Vagina (tissue), 2 donors: Measurements from ENCODE around the gene ZBTB20.

Experiments used
- POLR2A ChIP-seq, 2 donors: fragments of 450-650 bp; IDR thresholded peaks; one replicate each; pipeline ENCODE4 v1.6.1; 2017; ENCODE audit warnings: antibody characterized with exemption in 2 of 2, mild to moderate bottlenecking in 2 of 2, moderate library complexity in 2 of 2
- TF ChIP-seq, protein P1 (sequence below), 3 experiments: fragments of 450-650 bp in 2 of 3; fragments of 200-600 bp in 1 of 3; sonication (generic) in 1 of 3; IDR thresholded peaks; one replicate each; pipeline ENCODE4 v1.5.1; 2017 to 2019; ENCODE audit warnings: antibody characterized with exemption in 3 of 3, mild to moderate bottlenecking in 2 of 3, moderate library complexity in 2 of 3

DNA sequence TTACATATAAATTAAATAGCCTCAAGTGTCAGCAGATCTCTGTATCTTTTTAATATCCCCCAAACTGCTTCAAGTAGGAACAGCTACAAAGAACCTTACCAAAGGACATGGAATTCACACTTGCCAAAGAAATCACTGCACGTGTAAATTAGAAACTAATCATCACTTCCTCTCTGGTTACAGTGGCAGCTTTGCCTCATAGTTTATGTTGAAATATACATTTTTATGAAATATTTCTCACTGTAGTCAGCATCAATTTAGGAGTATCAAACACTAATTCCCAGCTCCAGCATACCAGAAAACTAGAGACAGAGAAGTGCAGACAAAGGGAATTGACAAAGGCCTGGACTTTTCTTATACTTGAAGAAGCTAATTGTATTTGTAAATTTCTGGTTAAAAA lies 592.4 kb downstream of the ZBTB20 start:
- no peak for TF ChIP-seq POLR2A (IDR thresholded peaks at IDR 0.05)
- TF ChIP-seq, protein P1, sequence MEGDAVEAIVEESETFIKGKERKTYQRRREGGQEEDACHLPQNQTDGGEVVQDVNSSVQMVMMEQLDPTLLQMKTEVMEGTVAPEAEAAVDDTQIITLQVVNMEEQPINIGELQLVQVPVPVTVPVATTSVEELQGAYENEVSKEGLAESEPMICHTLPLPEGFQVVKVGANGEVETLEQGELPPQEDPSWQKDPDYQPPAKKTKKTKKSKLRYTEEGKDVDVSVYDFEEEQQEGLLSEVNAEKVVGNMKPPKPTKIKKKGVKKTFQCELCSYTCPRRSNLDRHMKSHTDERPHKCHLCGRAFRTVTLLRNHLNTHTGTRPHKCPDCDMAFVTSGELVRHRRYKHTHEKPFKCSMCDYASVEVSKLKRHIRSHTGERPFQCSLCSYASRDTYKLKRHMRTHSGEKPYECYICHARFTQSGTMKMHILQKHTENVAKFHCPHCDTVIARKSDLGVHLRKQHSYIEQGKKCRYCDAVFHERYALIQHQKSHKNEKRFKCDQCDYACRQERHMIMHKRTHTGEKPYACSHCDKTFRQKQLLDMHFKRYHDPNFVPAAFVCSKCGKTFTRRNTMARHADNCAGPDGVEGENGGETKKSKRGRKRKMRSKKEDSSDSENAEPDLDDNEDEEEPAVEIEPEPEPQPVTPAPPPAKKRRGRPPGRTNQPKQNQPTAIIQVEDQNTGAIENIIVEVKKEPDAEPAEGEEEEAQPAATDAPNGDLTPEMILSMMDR (IDR thresholded peaks at IDR 0.05): no peak
